CD4-positive, alpha-beta T cell treated with Interleukin-4 for 1 hour (primary cell): ENCODE data around the gene JAK2.
"Not testable (repeated sequence)": the region's sequence is repeated elsewhere in the genome, so short reads cannot be mapped to it uniquely, and the experiment has no call there.

ENCODE experiments used
- DNase-seq, 2 donors: peaks; one replicate each; pipeline ENCODE4 v3.0.0-alpha.2; 2020 to 2022

Gene JAK2

GRCh38 chr9:5043381-5043780, 58.3 kb downstream of the JAK2 start:
- DNase-seq: no peak

GRCh38 chr9:5044160-5044559, 59.1 kb downstream of the JAK2 start:
- DNase-seq: no peak

GRCh38 chr9:5052838-5053237, 67.8 kb downstream of the JAK2 start:
- no peak for DNase-seq

GRCh38 chr9:5062631-5063030, 77.6 kb downstream of the JAK2 start:
- DNase-seq: no peak

GRCh38 chr9:5072871-5073270, 87.8 kb downstream of the JAK2 start:
- DNase-seq: no peak

GRCh38 chr9:5073701-5074100, 88.6 kb downstream of the JAK2 start:
- no peak for DNase-seq

GRCh38 chr9:5085993-5086392, 100.9 kb downstream of the JAK2 start:
- DNase-seq: no peak

GRCh38 chr9:5089737-5090136, 104.7 kb downstream of the JAK2 start:
- DNase-seq: no peak

- DNase-seq: no peak
These were observed 110.7 kb downstream of the JAK2 start for GRCh38 chr9:5095795-5096194.

GRCh38 chr9:5099466-5099865, 114.4 kb downstream of the JAK2 start:
- no peak for DNase-seq

- DNase-seq: not testable (repeated sequence)
These were observed 116.1 kb downstream of the JAK2 start for GRCh38 chr9:5101127-5101526.

- not testable (repeated sequence) for DNase-seq
These were observed 121.4 kb downstream of the JAK2 start for GRCh38 chr9:5106517-5106916.

- DNase-seq: no peak
These were observed 126.0 kb downstream of the JAK2 start for GRCh38 chr9:5110867-5111681.

- DNase-seq: no peak
These were observed 126.6 kb downstream of the JAK2 start for GRCh38 chr9:5111696-5112095.

GRCh38 chr9:5112109-5112592, 127.1 kb downstream of the JAK2 start:
- DNase-seq: no peak

GRCh38 chr9:5112646-5113045, 127.6 kb downstream of the JAK2 start:
- DNase-seq: no peak

- DNase-seq: no peak
These were observed 128.5 kb downstream of the JAK2 start for GRCh38 chr9:5113523-5113922.

GRCh38 chr9:5113994-5114748, 129.1 kb downstream of the JAK2 start:
- DNase-seq: no peak

GRCh38 chr9:5122116-5122515, 137.0 kb downstream of the JAK2 start:
- no peak for DNase-seq

- no peak for DNase-seq
These were observed 137.4 kb downstream of the JAK2 start for GRCh38 chr9:5122516-5122915.

GRCh38 chr9:5140151-5140550, 155.1 kb downstream of the JAK2 start:
- no peak for DNase-seq

- no peak for DNase-seq
These were observed 159.1 kb downstream of the JAK2 start for GRCh38 chr9:5144217-5144616.

GRCh38 chr9:5146241-5146640, 161.2 kb downstream of the JAK2 start:
- no peak for DNase-seq
